PC-9 (cell line): ENCODE results near the gene SMOC2. TPM values are rescaled to one million over a fixed set of nuclear protein-coding genes. Genes with fewer than 3 reads are reported as not detected.

Experiments
- BruUV-seq: library from RNA; stranded (reverse); fragments of 400-500 nt; replicated peaks from 2 replicates; lab custom pipeline; 2021; lab: Mats Ljungman, UMichigan
- CTCF ChIA-PET: fragments of 300-600 bp; sonication (Branson Sonifier 250); formaldehyde crosslinking; loops from one replicate; lab custom pipeline; 2022; ENCODE audit warnings: antibody characterized with exemption; lab: Charles Lee
- POLR2A ChIA-PET: fragments of 300-600 bp; sonication (Branson Sonifier 250); formaldehyde crosslinking; loops from one replicate; lab custom pipeline; 2022; ENCODE audit warnings: antibody characterized with exemption; ENCODE audit not compliant: unreplicated experiment; lab: Charles Lee
- DNase-seq, 2 experiments: peaks; one replicate each; pipeline versions ENCODE4 v3.0.0 to v3.0.0-alpha.2; 2015 to 2022; ENCODE audit warnings: mixed read lengths in 1 of 2
- H2AFZ ChIP-seq: fragments of 200-600 bp; sonication (generic); 2 replicates; pipeline ENCODE4 v1.8.1; 2017; ENCODE audit warnings: antibody characterized with exemption
- H3F3A ChIP-seq: fragments of 200-600 bp; sonication (generic); 2 replicates; pipeline ENCODE4 v1.8.1; 2017; ENCODE audit warnings: antibody characterized with exemption, mild to moderate bottlenecking, low read depth; ENCODE audit not compliant: insufficient read depth
- H3K27ac ChIP-seq: fragments of 200-600 bp; sonication (generic); 2 replicates; pipeline ENCODE4 v1.6.1; 2016; ENCODE audit warnings: mixed run types
- H3K27me3 ChIP-seq: fragments of 200-600 bp; sonication (generic); 2 replicates; pipeline ENCODE4 v1.6.1; 2016; ENCODE audit warnings: low read depth, mixed run types; ENCODE audit not compliant: insufficient read depth
- H3K36me3 ChIP-seq: fragments of 200-600 bp; sonication (generic); 2 replicates; pipeline ENCODE4 v1.6.1; 2016; ENCODE audit warnings: low read depth, mixed run types
- H3K4me1 ChIP-seq: fragments of 200-600 bp; sonication (generic); replicated peaks from 2 replicates; pipeline ENCODE4 v1.6.1; 2016; ENCODE audit warnings: mixed run types; ENCODE audit not compliant: insufficient read depth
- H3K4me2 ChIP-seq: fragments of 200-600 bp; sonication (generic); 2 replicates; pipeline ENCODE4 v1.6.1; 2017; ENCODE audit warnings: mixed run types
- H3K4me3 ChIP-seq: fragments of 200-600 bp; sonication (generic); 2 replicates; pipeline ENCODE4 v1.6.1; 2016; ENCODE audit warnings: mixed run types
- H3K79me2 ChIP-seq: fragments of 200-600 bp; sonication (generic); 2 replicates; pipeline ENCODE4 v1.6.1; 2017; ENCODE audit warnings: low read depth, mixed run types
- H3K9me2 ChIP-seq: fragments of 200-600 bp; sonication (generic); 2 replicates; pipeline ENCODE4 v1.8.1; 2017; ENCODE audit warnings: mild to moderate bottlenecking; ENCODE audit not compliant: insufficient read depth
- H3K9me3 ChIP-seq: fragments of 200-600 bp; sonication (generic); 2 replicates; pipeline ENCODE4 v1.8.1; 2016; ENCODE audit warnings: low read depth; ENCODE audit not compliant: insufficient read depth
- H4K20me1 ChIP-seq: fragments of 200-600 bp; sonication (generic); 2 replicates; pipeline ENCODE4 v1.8.1; 2017; ENCODE audit not compliant: insufficient read depth
- CTCF ChIP-seq: fragments of 200-600 bp; sonication (generic); conservative IDR thresholded peaks from 2 replicates; pipeline ENCODE4 v1.6.1; 2017; ENCODE audit warnings: mixed run types, antibody characterized with exemption, mild to moderate bottlenecking, moderate library complexity
- EZH2 ChIP-seq: fragments of 200-600 bp; sonication (generic); IDR thresholded peaks from 2 replicates; pipeline ENCODE4 v1.8.0; 2017; ENCODE audit warnings: antibody characterized with exemption, low read depth
- intact Hi-C: fragments of 100-400 bp; cut with micrococcal nuclease; formaldehyde crosslinking; loops from one replicate; pipeline ENCODE4 v1.10.0; 2022; ENCODE audit not compliant: unreplicated experiment
- total RNA-seq: library from RNA; stranded (reverse); gene quantifications from 2 replicates; pipeline ENCODE4 v1.2.3, GENCODE V29; 2021

The SMOC2 gene
- total RNA-seq, 1 experiment from 2014 or later, result not detected

GRCh38 chr6:168626046-168626602, 185.1 kb downstream of the SMOC2 start:
- DNase-seq, result no peak
- Histone ChIP-seq H3K27ac (no peak overlapping the region), H3K4me1 (no peaks in the 10 kb centered on the region; the same call in 1 of the 2 replicates), H3F3A (no peaks in the 10 kb centered on the region), H3K4me2 (no peak overlapping the region), H3K4me3 (no peak overlapping the region), H3K27me3 (no peaks in the 10 kb centered on the region), H4K20me1 (no peaks in the 10 kb centered on the region), H3K9me3 (no peaks in the 10 kb centered on the region), H2AFZ (no peak overlapping the region), H3K36me3 (no peaks in the 10 kb centered on the region), H3K79me2 (no peaks in the 10 kb centered on the region), H3K9me2 (no peaks in the 10 kb centered on the region)
- intact Hi-C loops, result no loop called here
- BruUV-seq, result no TSS peak
- ChIA-PET CTCF (no interaction called here), POLR2A (no interaction called here)
- TF ChIP-seq EZH2 (no peak), CTCF (no peak)

DNA sequence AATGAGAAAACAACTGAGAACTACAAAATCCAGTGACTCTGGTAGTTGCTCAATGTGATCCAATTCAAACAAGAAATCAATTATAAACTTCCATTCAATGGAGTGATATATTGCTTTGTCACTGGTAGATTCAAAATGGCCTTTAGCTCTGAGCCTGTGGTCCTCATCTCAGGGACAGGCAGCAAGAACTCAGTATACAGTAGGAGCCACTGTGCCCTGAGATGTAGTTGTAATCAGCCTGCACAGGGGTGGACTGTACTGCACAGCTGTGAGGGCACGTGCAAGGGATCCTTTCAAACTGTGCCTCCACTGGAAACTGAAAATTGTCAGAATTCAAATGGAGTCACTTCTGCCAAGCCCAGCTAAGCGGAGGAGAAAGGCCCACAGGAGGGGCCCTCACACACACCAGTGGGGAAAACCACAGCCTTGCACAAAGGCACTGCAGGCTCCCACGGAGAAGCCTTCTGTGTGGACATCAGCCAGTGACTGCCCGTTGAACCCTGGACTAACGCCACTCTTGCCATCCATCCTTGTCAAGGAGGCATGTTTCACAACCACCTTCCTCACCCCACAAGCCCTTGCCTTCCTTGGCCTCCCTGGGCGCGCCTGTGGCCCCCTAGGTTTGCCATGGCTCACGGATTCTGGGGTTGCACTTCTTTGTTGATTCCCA, 186.7 kb downstream of the SMOC2 start:
- no TSS peak for BruUV-seq
- H3F3A ChIP-seq, result no peaks in the 10 kb centered on the region
- no peak overlapping the region for H3K27ac ChIP-seq
- H3K79me2 ChIP-seq, result no peaks in the 10 kb centered on the region
- no peak for DNase-seq
- ChIA-PET CTCF (no interaction called here), POLR2A (no interaction called here)
- H3K36me3 ChIP-seq, result no peaks in the 10 kb centered on the region
- no peak overlapping the region for H2AFZ ChIP-seq
- intact Hi-C loops, result no loop called here
- no peaks in the 10 kb centered on the region for H3K9me2 ChIP-seq
- no peaks in the 10 kb centered on the region; the same call in 1 of the 2 replicates for H3K4me1 ChIP-seq
- H3K4me3 ChIP-seq, result no peak overlapping the region
- H3K27me3 ChIP-seq, result no peaks in the 10 kb centered on the region
- H4K20me1 ChIP-seq, result no peaks in the 10 kb centered on the region
- TF ChIP-seq EZH2, result no peak
- no peak for TF ChIP-seq CTCF
- no peaks in the 10 kb centered on the region for H3K9me3 ChIP-seq
- H3K4me2 ChIP-seq, result no peak overlapping the region

DNA sequence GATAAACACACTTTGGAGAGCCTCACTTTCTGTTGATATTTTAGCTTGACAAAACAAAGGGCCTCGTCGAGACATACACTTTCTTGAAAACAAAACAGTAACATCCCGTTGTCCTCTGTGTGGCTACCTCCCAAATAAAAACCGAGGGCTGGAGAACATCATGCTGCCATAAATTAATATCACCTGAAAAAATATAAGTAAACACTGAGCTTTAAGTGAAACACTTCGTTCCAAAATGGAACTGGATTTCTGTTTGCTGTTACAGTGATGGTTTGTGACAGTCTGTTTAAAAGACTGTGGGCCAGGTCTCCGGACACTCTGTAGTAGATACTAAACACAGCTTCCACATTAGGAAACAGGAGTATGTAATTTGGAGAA, 187.2 kb downstream of the SMOC2 start:
- Histone ChIP-seq H3K9me2 (no peaks in the 10 kb centered on the region), H3K4me3 (no peak overlapping the region), H3K9me3 (no peaks in the 10 kb centered on the region), H4K20me1 (no peaks in the 10 kb centered on the region), H3K4me1 (no peaks in the 10 kb centered on the region; the same call in 1 of the 2 replicates), H3K27ac (no peak overlapping the region), H3K4me2 (no peak overlapping the region), H3K36me3 (no peaks in the 10 kb centered on the region), H3K27me3 (no peaks in the 10 kb centered on the region), H3K79me2 (no peaks in the 10 kb centered on the region), H2AFZ (no peak overlapping the region), H3F3A (no peaks in the 10 kb centered on the region)
- no peak for DNase-seq
- ChIA-PET CTCF (no interaction called here), POLR2A (no interaction called here)
- BruUV-seq, result no TSS peak
- TF ChIP-seq EZH2, result no peak
- TF ChIP-seq CTCF, result no peak
- intact Hi-C loops, result no loop called here
